ENCODE measurements around the gene PRR20A.
A peak's percentile ranks its signal among the peaks of the same experiment; 100 is the strongest.
"Not testable (repeated sequence)": the region's sequence is repeated elsewhere in the genome, so short reads cannot be mapped to it uniquely, and the experiment has no call there.

Gene PRR20A

GRCh38 chr13:57140235-57140968 is at the start of gene PRR20A:
PRR20A (plus strand) TSS chr13:57140918; CDS start chr13:57141305, 387 bp downstream.
- DNase-seq (ENCODE audit: low spot score), result not testable (repeated sequence)

- DNase-seq (ENCODE audit: low spot score), result no peak
These were observed 25.8 kb upstream of the PRR20A start for GRCh38 chr13:57114945-57115344.

GRCh38 chr13:57123681-57124080 is 17.0 kb upstream of the PRR20A start:
- peak; percentile 4 for DNase-seq (ENCODE audit: low spot score)

- no peak for DNase-seq (ENCODE audit: low spot score)
These were observed 11.8 kb upstream of the PRR20A start for GRCh38 chr13:57128909-57129308.

GRCh38 chr13:57136093-57136492 is 4.6 kb upstream of the PRR20A start:
- DNase-seq (ENCODE audit: low spot score), result no peak

- no peak for DNase-seq (ENCODE audit: low spot score)
These were observed 3.1 kb upstream of the PRR20A start for GRCh38 chr13:57137585-57137984.

GRCh38 chr13:57138988-57139387 is 1.7 kb upstream of the PRR20A start:
- DNase-seq (ENCODE audit: low spot score), result no peak

- not testable (repeated sequence) for DNase-seq (ENCODE audit: low spot score)
These were observed 937 bp upstream of the PRR20A start for GRCh38 chr13:57139781-57140180.

GRCh38 chr13:57147188-57147587 is 6.5 kb downstream of the PRR20A start, which contains the start of gene PRR20B:
PRR20B (plus strand) TSS chr13:57147488; CDS start chr13:57147875, 387 bp downstream.
- not testable (repeated sequence) for DNase-seq (ENCODE audit: low spot score)

- not testable (repeated sequence) for DNase-seq (ENCODE audit: low spot score)
These were observed 7.4 kb downstream of the PRR20A start for GRCh38 chr13:57148106-57148505.

GRCh38 chr13:57153761-57154160 is 13.0 kb downstream of the PRR20A start, which contains the start of gene PRR20C:
PRR20C (plus strand) TSS chr13:57154061; CDS start chr13:57154448, 387 bp downstream.
- not testable (repeated sequence) for DNase-seq (ENCODE audit: low spot score)

GRCh38 chr13:57160332-57160731 is 19.6 kb downstream of the PRR20A start, which contains the start of gene PRR20D:
PRR20D (plus strand) TSS chr13:57160632; CDS start chr13:57161019, 387 bp downstream.
- DNase-seq (ENCODE audit: low spot score), result not testable (repeated sequence)

- not testable (repeated sequence) for DNase-seq (ENCODE audit: low spot score)
These were observed 26.2 kb downstream of the PRR20A start, which contains the start of gene PRR20E for GRCh38 chr13:57166897-57167296. PRR20E (plus strand) TSS chr13:57167197; CDS start chr13:57167584, 387 bp downstream.

- DNase-seq (ENCODE audit: low spot score), result no peak
These were observed 50.9 kb downstream of the PRR20A start for GRCh38 chr13:57191667-57192066.
